Measurements from ENCODE around the gene KLRF2.

DNA sequence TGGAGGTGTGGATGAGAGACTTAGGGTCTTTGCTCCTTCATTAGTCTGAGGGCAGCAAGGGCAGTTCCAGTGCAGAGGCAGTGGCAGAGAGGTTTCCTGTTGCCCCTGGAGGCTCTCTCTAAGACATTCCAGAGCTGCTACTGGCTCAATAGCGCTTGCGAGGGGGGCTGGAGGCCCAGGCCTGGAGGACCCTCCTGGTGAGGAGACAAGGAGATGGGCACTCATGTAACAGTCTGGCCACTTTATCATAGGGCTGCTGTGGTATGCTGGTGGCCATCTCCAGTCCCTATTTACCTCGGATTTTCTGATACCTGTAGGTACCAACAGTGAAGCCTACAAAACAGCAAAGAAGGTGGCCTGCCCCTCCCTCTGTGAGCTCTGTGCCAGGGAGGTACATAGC lies 38.2 kb downstream of the KLRF2 start:
- TF ChIP-seq EZH2 (IDR thresholded peaks at IDR 0.05; ENCODE audit: insufficient read depth, low read length), result no peak
- TF ChIP-seq, protein P1, sequence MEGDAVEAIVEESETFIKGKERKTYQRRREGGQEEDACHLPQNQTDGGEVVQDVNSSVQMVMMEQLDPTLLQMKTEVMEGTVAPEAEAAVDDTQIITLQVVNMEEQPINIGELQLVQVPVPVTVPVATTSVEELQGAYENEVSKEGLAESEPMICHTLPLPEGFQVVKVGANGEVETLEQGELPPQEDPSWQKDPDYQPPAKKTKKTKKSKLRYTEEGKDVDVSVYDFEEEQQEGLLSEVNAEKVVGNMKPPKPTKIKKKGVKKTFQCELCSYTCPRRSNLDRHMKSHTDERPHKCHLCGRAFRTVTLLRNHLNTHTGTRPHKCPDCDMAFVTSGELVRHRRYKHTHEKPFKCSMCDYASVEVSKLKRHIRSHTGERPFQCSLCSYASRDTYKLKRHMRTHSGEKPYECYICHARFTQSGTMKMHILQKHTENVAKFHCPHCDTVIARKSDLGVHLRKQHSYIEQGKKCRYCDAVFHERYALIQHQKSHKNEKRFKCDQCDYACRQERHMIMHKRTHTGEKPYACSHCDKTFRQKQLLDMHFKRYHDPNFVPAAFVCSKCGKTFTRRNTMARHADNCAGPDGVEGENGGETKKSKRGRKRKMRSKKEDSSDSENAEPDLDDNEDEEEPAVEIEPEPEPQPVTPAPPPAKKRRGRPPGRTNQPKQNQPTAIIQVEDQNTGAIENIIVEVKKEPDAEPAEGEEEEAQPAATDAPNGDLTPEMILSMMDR (IDR thresholded peaks at IDR 0.05; ENCODE audit: insufficient read depth, low read depth, low read length), result no peak
